HG03342 (cell line): Measurements from ENCODE around the gene MOK.

Experiments used
- ATAC-seq: cut with Tn5 transposase; IDR thresholded peaks from one replicate; pipeline ENCODE4 v1.9.1; 2021; ENCODE audit warnings: mild to moderate bottlenecking, moderate library complexity; ENCODE audit not compliant: unreplicated experiment

Gene MOK

DNA sequence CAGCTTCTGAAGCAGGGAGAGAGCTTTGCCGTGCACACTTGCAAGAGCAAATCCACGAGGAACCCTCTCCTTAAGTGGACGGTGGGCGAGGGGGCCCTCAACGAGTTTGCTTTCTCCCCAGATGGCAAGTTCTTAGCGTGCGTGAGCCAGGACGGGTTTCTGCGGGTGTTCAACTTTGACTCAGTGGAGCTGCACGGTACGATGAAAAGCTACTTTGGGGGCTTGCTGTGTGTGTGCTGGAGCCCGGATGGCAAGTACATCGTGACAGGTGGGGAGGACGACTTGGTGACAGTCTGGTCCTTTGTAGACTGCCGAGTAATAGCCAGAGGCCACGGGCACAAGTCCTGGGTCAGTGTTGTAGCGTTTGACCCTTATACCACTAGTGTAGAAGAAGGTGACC lies 96.2 kb downstream of the MOK start:
- ATAC-seq: no peak

DNA sequence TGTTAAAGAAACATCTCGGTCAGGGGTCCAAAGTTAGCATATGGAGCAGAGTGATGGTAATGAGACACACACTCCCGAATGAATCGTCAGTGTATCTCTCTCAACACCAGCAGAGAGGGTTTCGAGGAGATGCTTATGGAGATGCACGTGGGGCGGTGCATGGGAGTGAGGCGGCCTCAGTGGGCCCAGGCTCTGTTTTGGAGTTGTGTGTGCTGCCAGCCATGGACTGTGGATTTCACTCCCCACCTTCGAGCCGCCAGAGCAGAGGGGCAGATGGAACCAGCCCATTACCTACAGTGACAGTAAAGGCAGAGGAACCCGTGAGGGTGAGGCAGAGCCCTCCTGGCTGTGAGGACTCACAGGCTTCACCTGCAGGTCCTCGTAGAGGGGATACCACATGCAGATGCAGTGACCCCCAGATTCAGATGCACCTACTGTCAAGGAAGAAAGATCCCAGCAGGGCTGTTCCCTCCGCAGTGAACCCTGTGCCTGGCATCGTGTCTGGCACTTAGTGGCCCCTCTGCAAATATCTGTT lies 97.1 kb downstream of the MOK start:
- ATAC-seq: no peak

DNA sequence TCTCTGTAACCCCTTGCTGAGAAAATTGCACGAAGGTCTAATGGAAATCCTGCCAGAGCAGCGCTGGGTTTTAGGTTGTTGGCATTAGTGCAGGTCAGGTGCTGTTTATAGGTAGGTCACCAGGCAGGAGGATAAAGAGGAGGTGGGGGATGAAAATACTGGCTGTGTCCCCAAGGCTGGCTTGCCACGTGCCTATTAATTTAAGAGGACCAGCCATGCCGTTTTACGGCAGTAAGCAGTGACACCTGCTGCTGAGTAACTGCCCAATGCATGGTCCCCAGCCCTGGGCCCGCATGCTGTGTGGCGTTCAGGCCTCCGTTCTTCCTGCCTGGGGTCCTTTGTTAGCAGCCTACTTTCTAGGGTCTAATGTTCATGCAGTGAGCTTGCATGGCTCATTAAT lies 98.0 kb downstream of the MOK start:
- ATAC-seq: no peak

DNA sequence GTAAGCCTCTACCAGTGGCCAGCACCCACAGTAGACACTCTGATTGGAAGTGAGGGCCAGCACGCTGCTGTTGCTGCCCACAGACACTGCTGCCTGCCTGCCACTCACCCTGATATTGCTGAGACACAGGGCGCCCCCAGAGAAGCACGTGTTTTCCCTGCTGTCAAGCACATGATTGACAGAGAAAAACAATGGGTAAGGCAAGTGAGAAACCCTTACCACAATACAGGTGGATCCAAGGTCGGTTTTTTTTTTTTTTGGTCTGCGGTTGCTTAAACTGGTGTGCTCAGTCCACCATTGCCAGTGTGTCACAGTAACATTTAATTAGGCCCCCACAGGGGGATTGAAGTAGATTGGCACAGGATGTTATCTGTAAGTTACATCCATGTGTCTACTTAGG lies 99.4 kb downstream of the MOK start:
- ATAC-seq: no peak

DNA sequence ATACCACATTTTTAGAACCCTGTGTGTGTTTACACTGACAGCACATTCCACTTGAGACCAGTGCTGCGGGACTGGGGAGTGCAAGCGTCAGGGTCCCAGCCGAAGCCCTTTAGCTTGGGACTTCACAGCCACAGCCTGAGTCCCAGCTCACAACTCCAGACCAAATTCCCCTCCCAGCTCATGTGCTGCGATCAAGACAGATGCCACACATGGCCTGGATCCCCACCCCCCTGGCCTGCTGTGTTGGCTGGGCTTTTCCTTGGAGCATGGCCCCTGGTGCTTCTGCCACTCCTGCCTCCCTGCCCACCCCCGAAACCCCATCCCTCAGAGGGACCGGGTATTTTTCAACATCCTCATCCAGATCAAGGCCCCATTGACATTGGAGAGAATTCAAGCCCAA lies 101.6 kb downstream of the MOK start:
- ATAC-seq: no peak

DNA sequence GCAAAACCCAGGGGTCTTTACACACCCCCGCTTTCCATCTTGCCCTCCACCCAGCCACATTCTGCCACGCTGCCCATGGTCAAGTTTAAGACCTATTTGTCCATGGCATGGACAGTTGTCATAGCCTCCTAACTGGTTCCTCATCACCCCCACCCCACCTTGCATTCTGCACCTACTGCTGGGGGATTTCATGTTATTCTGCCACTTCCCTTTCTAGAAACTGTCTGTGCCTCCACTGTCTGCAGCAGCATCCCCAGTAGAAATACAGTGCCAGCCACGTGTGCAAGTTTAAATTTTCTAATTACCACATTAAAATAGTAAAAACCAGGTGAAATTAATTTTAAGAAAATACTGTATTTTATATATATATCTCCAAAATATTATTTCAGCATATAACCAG lies 102.0 kb downstream of the MOK start:
- no peak for ATAC-seq

DNA sequence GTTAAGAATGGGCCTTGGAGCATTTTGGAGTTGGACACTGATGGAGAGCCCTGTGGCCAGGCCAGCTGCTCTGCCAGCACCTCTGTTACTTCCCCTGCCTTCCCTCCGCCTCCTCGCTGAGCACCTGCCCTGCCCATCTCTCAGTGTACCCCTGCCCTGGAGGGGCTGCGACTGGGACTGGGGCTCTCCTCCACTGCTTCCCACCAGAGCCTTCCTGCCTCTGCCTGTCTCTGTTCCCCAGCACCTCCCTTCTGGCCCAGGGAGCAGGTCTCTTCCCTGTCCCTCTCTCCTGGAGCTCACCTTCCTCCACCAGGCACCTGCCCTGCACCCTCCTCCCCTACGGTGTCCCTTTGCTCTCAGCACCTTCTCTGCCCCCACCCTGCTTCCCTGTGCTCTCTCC lies 103.2 kb downstream of the MOK start:
- no peak for ATAC-seq

DNA sequence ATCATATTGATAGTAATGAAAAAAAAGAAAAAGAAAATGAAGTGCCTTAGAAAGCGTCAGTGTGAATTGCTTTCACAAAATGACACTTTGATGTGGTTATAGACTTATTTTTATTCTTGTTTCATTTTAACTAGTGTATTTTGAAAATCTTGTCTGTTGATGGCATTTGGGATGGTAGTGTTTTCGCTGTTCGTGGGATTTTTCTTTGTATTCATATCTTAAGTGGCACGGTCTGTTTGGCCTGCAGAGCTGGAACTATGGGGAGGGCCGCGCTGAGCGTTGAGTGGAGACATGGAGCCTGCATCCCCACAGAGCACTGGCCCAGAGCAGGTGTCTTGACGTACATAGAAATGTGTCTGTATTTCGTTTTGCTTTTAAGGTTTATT lies 103.6 kb downstream of the MOK start:
- ATAC-seq: no peak

DNA sequence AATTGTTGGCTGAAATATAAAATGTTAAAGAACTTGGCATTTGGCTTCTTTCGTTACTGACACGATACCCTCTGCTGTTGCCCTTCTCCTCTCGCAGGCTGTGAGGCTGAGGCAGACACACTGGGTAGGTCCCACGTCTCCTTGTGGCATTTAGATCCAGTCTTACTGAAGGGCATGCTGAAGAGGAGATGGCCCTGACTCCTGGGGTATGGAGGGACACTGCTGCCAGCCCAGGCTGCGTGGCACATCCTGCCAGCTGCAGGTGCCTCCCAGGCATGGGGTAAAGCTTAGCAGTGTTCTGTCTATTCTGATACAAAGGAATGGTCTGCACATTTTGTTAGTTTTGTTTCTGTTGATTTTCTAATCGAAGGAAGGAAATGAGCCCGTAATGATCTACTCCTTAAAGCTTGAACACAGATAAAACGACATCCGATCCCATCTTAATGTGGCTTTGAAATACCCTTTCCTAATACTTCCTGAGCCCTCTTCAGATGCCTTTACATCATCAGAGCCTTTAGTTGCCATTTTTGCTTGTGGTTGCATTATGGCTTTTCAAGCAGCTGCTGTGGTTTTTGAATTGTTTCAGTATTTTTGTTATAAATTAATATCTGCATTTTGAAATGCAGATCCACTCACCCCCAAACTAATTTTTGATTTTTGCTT lies 104.1 kb downstream of the MOK start:
- ATAC-seq: no peak

DNA sequence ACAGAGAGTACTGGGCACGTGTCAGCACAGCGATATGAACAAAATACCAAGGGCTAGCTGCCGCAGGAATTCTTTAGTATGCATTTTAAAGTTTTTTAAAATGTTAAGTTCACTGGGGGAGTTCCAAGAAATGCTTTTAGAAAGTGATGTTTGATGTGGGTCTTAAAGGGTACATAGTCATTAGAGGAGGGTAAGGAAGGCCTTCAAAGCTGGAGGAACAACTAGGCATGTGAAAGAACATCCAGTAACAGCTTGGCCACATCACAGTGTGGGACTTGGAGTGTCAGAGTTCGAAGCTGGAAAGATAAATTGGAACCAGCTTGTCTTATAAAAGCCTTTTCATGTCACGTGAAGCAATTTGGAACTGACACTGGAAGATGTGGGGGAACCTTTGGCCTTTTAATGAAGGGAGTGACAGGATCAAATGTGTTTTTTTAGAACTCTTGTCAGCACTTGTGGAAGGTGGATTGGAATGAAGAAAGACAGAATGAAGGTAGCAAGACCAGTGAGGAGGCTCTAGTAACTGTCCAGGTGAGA lies 107.6 kb downstream of the MOK start:
- ATAC-seq: no peak

DNA sequence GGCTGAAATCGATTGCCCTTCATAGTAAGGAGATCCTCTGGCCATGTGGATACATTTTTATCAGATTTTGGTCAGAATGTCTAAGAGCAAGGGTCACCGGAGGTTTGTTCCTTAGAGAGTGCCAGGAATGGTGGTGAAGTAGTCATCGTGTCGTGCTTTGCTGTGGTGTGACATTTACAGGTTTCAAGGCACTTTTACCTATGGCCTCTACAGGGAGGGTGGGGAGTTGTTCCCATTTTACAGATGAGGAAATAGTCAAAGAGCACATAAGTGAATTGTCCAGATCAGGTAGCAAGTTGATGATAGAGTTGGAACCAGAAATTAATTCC lies 108.1 kb downstream of the MOK start:
- ATAC-seq: no peak

DNA sequence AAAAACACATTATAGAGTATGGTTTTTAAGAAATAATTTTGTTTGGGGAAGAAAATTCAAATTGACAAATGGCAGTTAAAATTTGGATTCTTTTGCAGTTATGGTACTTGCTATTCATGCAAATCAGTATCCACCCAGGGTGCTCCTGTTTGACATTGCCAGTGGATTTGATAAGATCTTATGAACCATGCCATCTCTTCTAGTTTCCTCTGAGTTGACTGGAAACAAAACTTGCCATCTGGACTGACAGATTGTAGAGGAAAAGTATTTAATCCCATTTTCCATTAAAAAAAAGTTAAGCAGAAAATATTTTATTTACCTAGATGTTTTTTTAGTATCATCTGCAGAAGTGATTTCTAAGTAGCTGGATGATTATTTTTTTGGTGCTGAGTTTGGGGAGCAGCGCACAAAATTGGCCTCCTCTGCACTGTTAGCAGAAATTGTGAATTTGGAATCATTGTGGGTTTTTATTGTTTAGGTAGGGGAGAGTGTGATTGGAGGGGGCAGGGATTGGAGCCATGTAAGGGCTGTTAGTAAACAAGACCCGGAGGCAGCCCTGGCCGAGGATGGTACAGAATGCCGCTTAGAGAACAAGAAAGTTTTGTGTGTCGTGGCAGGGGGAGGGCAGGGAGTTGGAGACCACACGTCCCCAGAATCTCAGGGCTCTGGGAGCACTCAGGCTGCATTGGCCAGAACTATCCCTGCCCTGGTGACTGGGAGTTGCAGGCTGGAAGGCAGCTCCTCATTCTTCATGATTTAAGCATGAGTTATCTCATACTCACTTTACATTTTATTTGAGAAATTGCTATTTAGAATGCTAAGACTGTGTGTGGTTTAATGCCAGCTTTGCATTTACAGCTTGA lies 108.7 kb downstream of the MOK start:
- no peak for ATAC-seq

DNA sequence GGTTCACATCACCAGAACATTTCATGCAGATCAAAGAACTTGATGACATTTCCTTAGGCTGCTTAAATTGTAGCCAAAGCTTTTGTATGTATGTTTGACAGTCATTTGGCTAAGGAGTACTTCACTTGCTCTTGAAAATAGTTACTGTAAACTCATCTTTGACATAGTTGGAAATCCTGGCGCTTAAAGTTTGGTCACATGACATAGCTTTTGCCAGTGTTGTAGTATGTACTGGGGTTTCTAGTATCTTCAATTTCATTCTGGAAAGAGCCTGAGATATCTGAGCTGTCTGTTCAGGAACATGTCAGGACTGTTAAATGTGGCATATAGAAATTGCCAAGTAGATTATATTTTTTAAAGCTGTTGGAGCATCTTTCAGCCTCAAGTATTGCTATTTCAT lies 109.5 kb downstream of the MOK start:
- no peak for ATAC-seq

DNA sequence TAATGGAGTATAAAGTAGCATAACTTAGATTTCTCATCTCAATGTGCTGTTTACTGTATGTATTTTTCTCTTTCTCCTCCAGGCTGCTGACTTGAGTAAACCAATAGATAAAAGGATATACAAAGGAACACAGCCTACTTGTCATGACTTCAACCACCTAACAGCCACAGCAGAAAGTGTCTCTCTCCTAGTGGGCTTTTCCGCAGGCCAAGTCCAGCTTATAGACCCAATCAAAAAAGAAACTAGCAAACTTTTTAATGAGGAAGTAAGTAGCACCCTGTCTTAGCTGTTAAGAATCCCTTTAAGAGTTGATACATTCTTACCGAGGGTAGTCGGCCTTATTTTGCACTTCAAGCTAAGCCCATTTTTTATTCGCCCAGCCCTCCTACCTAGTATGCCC lies 110.1 kb downstream of the MOK start:
- ATAC-seq: no peak

DNA sequence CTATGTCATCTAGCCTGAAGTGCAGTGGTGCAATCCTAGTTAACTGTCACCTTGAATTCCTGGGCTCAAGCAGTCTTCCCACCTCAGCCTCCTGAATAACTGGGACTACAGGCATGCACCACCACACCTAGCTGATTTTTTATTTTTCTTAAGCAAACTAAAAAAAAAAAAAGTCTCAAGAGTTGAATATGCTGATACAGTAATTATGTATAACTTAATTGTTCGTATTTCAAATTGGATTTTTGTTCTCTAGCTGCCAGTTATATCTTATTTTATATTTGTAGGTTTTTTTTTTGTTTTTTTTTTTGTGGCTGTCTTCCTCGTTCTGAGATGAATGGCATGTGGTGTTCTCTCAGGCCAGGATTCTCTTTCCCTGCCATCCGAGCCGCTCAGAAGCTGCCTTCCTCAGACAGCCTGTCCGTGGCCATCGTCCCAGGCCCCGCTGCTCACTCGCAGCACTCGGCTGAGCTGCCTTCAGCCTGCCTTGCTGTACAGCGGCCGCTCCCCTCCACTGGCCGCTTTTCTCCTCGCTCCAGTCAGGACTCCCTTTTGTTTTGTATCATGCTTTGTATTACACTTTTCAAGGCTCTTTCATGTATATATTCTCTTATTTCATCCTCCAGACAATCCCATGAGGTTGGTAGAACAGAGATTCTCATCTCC lies 112.0 kb downstream of the MOK start:
- ATAC-seq: no peak

DNA sequence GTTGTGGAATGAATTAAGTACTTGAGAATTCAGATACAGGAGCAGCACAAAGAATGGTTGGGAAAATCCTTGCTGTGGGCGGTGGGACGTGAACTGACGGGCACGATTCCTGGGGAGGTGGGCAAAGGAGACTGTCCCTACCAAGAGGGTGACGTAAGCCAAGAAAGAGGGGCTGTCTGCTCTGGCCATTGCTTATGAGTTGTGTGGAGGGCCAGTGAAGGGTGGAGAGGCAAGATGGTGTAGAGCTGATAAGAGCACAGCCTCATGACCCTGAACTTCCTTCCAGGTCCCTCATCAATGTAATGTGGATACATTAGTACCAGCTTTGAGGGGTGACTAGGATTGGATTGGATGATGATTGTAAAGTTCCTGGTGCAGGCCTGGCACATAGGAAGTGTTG lies 115.1 kb downstream of the MOK start:
- no peak for ATAC-seq

DNA sequence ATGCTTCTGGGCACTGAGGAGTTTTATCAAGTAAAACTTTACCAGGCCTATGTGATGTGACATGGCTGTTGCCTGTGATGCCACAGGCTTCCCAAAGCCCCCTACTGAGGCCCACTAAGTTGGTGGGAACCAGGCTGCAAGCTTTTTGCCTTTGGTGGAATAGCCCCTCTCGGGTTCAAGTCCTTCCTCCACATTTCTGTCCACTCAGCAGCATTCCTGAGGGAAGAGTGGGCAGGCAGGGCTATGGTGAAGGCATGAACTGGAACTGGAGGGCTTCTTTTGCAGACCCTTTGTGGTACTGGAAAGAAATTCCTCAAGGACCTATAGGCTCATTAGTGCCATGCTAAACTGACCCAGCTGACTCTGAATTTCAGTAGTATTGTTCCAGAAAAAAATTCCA lies 116.8 kb downstream of the MOK start:
- ATAC-seq: no peak

DNA sequence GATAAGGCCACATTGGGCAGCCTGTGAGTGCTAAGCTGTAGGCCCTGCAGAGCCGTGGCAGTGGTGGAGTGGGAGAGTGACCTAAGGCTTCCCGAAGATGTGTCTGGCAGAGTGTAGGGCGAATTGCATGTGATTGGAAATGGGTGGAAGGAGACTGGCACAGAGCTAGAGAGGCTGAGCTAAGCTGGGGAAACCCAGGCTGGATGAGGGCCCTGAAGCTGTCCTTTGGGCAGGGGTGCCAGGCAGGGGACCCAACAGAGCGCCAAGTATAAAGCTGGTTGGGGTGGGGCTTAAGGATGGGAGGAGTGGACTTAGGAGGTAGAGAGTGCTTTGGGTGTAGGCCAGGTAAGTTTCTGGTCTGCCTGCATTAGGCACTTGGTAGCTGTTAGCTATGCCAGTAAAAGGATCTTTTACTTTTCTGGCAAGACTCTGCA lies 117.4 kb downstream of the MOK start:
- ATAC-seq: no peak

DNA sequence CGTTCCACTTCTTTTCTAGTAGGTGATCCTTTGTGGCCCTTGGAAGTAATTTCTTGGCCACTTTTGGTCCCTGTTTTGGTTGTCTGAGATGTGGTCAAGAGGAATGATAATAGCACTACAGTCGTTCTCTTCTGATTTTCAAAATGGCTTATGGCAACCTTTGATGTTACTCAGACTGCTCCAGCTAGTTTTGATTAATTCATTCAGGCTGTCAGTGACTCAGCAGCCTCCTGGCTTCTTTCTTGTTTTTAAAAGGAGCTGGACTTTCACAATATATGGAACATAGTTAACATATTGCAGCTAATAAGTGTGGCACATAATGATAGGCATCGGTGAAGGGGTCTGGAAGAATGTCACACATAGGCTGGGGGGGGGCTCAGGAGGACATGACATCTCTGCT lies 117.9 kb downstream of the MOK start:
- ATAC-seq: no peak

DNA sequence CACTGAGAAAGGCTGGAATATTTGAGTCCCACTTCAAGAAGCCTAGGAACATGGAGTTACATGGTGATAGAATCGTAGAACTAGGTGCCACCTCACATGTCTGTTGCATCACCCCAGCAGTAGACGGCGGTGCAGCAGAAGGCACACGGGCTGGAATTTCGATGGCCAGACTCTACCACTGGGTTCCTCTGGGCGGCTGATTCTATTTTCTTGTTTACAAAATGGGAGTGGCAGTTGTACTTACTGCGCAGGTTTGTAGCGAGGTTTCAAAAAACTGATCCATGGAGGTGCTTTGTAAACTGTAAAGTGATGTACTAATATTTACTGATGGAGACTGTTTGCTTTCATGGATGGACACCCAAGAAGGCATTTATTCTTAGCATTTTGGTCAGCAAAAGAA lies 119.6 kb downstream of the MOK start:
- no peak for ATAC-seq

DNA sequence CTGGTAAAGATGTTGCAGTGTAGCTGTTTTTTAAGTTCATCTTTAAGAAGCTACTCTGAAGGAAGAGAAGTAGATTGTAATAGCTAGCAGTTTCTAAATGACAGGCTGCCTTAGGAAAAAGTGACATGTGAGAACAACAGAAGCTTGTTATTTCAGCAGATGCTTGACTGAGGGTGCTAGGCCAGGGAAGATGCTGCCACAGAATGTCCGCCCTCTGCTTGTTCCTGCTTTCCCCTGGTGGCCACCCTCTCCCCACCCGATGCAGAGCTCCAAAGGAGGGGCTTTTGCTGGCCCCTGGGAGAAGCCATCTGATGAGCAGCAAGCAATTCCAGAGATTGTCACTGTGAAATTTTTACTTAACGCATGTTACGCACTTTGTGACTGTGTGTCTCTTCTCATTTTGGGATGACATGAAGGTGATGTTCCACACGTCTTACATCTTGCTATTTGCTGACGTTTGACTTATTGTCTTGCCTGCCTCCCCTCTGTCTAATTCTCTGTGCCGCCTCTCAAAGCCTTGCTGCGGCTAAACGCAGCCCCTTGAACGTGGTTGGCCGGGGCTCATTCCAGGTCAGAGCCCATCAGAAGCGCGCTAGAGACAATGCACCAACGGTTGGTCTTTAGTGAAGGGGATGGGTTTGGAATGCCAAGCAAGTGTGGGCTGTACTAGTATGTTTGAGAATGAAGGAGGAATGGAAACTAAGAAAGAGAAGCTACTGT lies 120.5 kb downstream of the MOK start:
- ATAC-seq: no peak
